H9 (cell line): ENCODE data around the gene ANKRD11. TPM values are rescaled to one million over a fixed set of nuclear protein-coding genes. Genes with fewer than 3 reads are reported as not detected.
A peak's percentile ranks its signal among the peaks of the same experiment; 100 is the strongest.
"Not testable (repeated sequence)": the region's sequence is repeated elsewhere in the genome, so short reads cannot be mapped to it uniquely, and the experiment has no call there.

Experiments
- DNase-seq: peaks from one replicate; pipeline ENCODE4 v3.0.0-alpha.2; 2017
- H2AFZ ChIP-seq: one replicate; pipeline ENCODE4 v1.6.1; 2013; ENCODE audit warnings: mild to moderate bottlenecking, low read length, control low read depth, moderate library complexity
- H2AK5ac ChIP-seq: 2 replicates; pipeline ENCODE4 v1.6.1; 2013; ENCODE audit warnings: low read length, control low read depth, mixed read lengths; ENCODE audit not compliant: insufficient read length
- H2BK120ac ChIP-seq: one replicate; pipeline ENCODE4 v1.6.1; 2013; ENCODE audit warnings: low read depth, mild to moderate bottlenecking, low read length, control low read depth, inconsistent platforms; ENCODE audit not compliant: poor library complexity, severe bottlenecking
- H2BK12ac ChIP-seq: 2 replicates; pipeline ENCODE4 v1.6.1; 2013; ENCODE audit warnings: low read length, control low read depth, mixed read lengths, low read depth; ENCODE audit not compliant: insufficient read length
- H2BK15ac ChIP-seq: 2 replicates; pipeline ENCODE4 v1.6.1; 2013; ENCODE audit warnings: low read depth, low read length, control low read depth
- H2BK20ac ChIP-seq: one replicate; pipeline ENCODE4 v1.6.1; 2013; ENCODE audit warnings: low read depth, mild to moderate bottlenecking, low read length, control low read depth, inconsistent platforms; ENCODE audit not compliant: poor library complexity, severe bottlenecking
- H2BK5ac ChIP-seq: 2 replicates; pipeline ENCODE4 v1.6.1; 2013; ENCODE audit warnings: low read length, control low read depth, mixed read lengths; ENCODE audit not compliant: insufficient read length
- H3K14ac ChIP-seq: 2 replicates; pipeline ENCODE4 v1.6.1; 2013; ENCODE audit warnings: low read length, control low read depth; ENCODE audit not compliant: insufficient read depth
- H3K18ac ChIP-seq: 2 replicates; pipeline ENCODE4 v1.6.1; 2013; ENCODE audit warnings: low read depth, mild to moderate bottlenecking, mixed read lengths, low read length, control low read depth; ENCODE audit not compliant: insufficient read length
- H3K23ac ChIP-seq: 2 replicates; pipeline ENCODE4 v1.6.1; 2013; ENCODE audit warnings: low read length, control low read depth, mixed read lengths, low read depth; ENCODE audit not compliant: insufficient read length
- H3K23me2 ChIP-seq: 2 replicates; pipeline ENCODE4 v1.6.1; 2013; ENCODE audit warnings: low read depth, mild to moderate bottlenecking, mixed read lengths, low read length, control low read depth; ENCODE audit not compliant: insufficient read length, poor library complexity, severe bottlenecking
- H3K27ac ChIP-seq: 2 replicates; pipeline ENCODE4 v1.5.1; 2013; ENCODE audit warnings: low read length, control low read depth, mixed read lengths, low read depth; ENCODE audit not compliant: insufficient read length
- H3K27me3 ChIP-seq: 2 replicates; pipeline ENCODE4 v1.6.1; 2013; ENCODE audit warnings: low read length, control low read depth, inconsistent platforms; ENCODE audit not compliant: insufficient read depth
- H3K4ac ChIP-seq: 2 replicates; pipeline ENCODE4 v1.6.1; 2013; ENCODE audit warnings: low read depth, mild to moderate bottlenecking, control low read depth, inconsistent platforms, low read length, moderate library complexity
- H3K4me1 ChIP-seq: 2 replicates; pipeline ENCODE4 v1.6.1; 2013; ENCODE audit warnings: low read length, control low read depth, inconsistent platforms; ENCODE audit not compliant: insufficient read depth
- H3K4me2 ChIP-seq: 2 replicates; pipeline ENCODE4 v1.6.1; 2013; ENCODE audit warnings: low read length, control low read depth, mixed read lengths; ENCODE audit not compliant: insufficient read length, insufficient read depth
- H3K56ac ChIP-seq: 2 replicates; pipeline ENCODE4 v1.6.1; 2013; ENCODE audit warnings: low read depth, mild to moderate bottlenecking, mixed read lengths, low read length, control low read depth; ENCODE audit not compliant: insufficient read length
- H3K79me1 ChIP-seq: 2 replicates; pipeline ENCODE4 v1.6.1; 2013; ENCODE audit warnings: low read depth, mild to moderate bottlenecking, moderate library complexity, low read length, control low read depth, inconsistent platforms; ENCODE audit not compliant: insufficient read depth, poor library complexity, severe bottlenecking
- H3K79me2 ChIP-seq: 2 replicates; pipeline ENCODE4 v1.6.1; 2013; ENCODE audit warnings: low read length, control low read depth, inconsistent platforms; ENCODE audit not compliant: insufficient read depth
- H3K9ac ChIP-seq: 2 replicates; pipeline ENCODE4 v1.6.1; 2013; ENCODE audit warnings: low read length, control low read depth, mixed read lengths; ENCODE audit not compliant: insufficient read length; ENCODE audit errors: extremely low read depth
- H3K9me3 ChIP-seq: one replicate; pipeline ENCODE4 v1.6.1; 2013; ENCODE audit warnings: low read depth, low read length, inconsistent platforms; ENCODE audit not compliant: control insufficient read depth
- H3T11ph ChIP-seq: one replicate; pipeline ENCODE4 v1.6.1; 2013; ENCODE audit warnings: mild to moderate bottlenecking, low read length, control low read depth, inconsistent platforms
- H4K20me1 ChIP-seq: one replicate; pipeline ENCODE4 v1.6.1; 2013; ENCODE audit not compliant: control insufficient read depth, insufficient read length, insufficient read depth
- H4K5ac ChIP-seq: 2 replicates; pipeline ENCODE4 v1.6.1; 2013; ENCODE audit warnings: low read depth, mild to moderate bottlenecking, mixed read lengths, low read length, control low read depth; ENCODE audit not compliant: insufficient read length
- H4K8ac ChIP-seq: replicated peaks from 2 replicates; pipeline ENCODE4 v1.6.1; 2013; ENCODE audit warnings: low read length, control low read depth, mixed read lengths, low read depth; ENCODE audit not compliant: insufficient read length
- H4K91ac ChIP-seq: 2 replicates; pipeline ENCODE4 v1.6.1; 2013; ENCODE audit warnings: low read depth, mild to moderate bottlenecking, moderate library complexity, mixed read lengths, low read length, control low read depth; ENCODE audit not compliant: insufficient read length
- H3K27ac Mint-ChIP-seq, 3 experiments: 2 replicates in 2 of 3; 3 replicates in 1 of 3; pipeline ENCODE4 v1.8.0; 2020 to 2021; ENCODE audit warnings: mixed read lengths in 3 of 3, mild to moderate bottlenecking in 1 of 3, moderate library complexity in 1 of 3
- H3K27me3 Mint-ChIP-seq: 2 replicates; pipeline ENCODE4 v1.8.0; 2021; ENCODE audit warnings: low read depth, mild to moderate bottlenecking, moderate library complexity, mixed read lengths
- H3K36me3 Mint-ChIP-seq, 3 experiments: 2 replicates in 2 of 3; 3 replicates in 1 of 3; pipeline ENCODE4 v1.8.0; 2020 to 2021; ENCODE audit warnings: low read depth in 3 of 3, mixed read lengths in 3 of 3; ENCODE audit not compliant: insufficient read depth in 1 of 3
- H3K4me1 Mint-ChIP-seq, 2 experiments: 2 replicates each; pipeline ENCODE4 v1.8.0; 2020; ENCODE audit warnings: mixed read lengths in 2 of 2
- H3K4me3 Mint-ChIP-seq, 2 experiments: 2 replicates in 1 of 2; 3 replicates in 1 of 2; pipeline ENCODE4 v1.8.0; 2020 to 2021; ENCODE audit warnings: mild to moderate bottlenecking in 2 of 2, mixed read lengths in 2 of 2, moderate library complexity in 1 of 2
- H3K9me3 Mint-ChIP-seq, 2 experiments: 2 replicates in 1 of 2; 3 replicates in 1 of 2; pipeline ENCODE4 v1.8.0; 2020; ENCODE audit warnings: mild to moderate bottlenecking in 2 of 2, mixed read lengths in 2 of 2, moderate library complexity in 1 of 2
- WGBS: extraction: QIAGEN DNeasy Blood & Tissue Kit; methylation state at CpG from one replicate; pipeline ENCODE4 v1.1.7; 2013; ENCODE audit warnings: missing lambda C conversion rate, low lambda C conversion rate, mixed read lengths; ENCODE audit not compliant: insufficient read length; ENCODE audit errors: extremely low coverage; 5-methylcytosine and 5-hydroxymethylcytosine counted together
- total RNA-seq: library from RNA; stranded (reverse); gene quantifications from 2 replicates; pipeline ENCODE4 v1.2.1, GENCODE V29; 2021
- TF ChIP-seq, protein P1 (sequence below): fragments of 200-600 bp; sonication (generic); conservative IDR thresholded peaks from 3 replicates; pipeline ENCODE4 v1.8.0; 2021; ENCODE audit warnings: antibody characterized with exemption, mild to moderate bottlenecking

Gene ANKRD11
- total RNA-seq, 1 experiment from 2014 or later = 181 TPM

DNA sequence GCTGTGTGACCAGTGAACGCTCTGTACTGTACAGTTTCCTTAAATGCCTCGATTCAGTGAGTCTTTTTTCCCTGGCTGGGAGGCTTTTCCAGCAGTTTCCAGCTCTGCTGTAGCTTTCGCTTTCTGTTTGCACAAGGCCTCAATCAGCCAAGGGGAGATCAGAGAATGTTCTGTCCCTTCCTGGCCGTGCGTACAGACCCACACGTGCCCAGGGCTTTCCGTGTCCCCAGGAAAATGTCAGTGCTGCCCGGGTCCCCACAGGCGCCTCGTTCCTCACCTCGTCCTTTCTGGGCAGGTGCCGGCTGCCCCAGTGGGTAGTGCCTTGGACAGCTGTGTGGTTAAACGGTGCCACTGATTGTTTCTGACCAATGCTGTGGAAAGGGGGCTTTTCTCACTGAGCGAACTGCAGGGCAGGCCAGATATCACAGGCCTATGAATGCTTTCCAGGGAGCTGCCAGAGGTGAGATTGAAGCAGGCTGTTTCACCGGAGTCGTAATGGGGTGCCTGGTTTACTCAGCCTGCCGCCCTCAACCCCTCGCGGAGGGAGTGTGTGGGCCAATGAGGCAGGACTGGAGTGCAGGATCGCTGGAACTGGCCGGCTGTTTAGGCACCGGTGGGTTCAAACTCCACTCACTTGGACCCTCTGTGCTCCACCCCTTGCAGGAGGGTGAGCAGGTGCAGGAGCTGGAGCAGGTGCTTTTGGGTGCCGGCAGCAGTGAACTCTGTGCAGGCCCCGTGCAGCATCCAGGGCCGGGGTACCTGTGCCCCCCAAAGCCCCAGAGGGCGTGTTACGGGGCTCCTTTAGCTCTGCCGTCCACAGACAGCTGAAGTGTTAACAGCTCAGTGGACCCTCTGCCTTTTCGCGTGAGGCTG lies 228.4 kb downstream of the ANKRD11 start:
- H3K27me3 Mint-ChIP-seq = no peaks in the 10 kb centered on the region; the same call in 1 of the 2 replicates
- H3K4ac ChIP-seq = no peak overlapping the region

GRCh38 chr16:89259901-89260300 lies 230.5 kb downstream of the ANKRD11 start:
- not testable (repeated sequence) for H4K8ac ChIP-seq, H3K27me3 Mint-ChIP-seq, H3K9me3 Mint-ChIP-seq, H3K9ac ChIP-seq, H3K27me3 ChIP-seq, H4K91ac ChIP-seq, H2BK15ac ChIP-seq, H3K23ac ChIP-seq, H3K4ac ChIP-seq, H2BK120ac ChIP-seq, H3K56ac ChIP-seq, H3K14ac ChIP-seq, H2AFZ ChIP-seq, H3K18ac ChIP-seq, H4K5ac ChIP-seq, H3K23me2 ChIP-seq, H3K79me1 ChIP-seq, H3K4me1 Mint-ChIP-seq, H4K20me1 ChIP-seq, H3K4me3 Mint-ChIP-seq, H3K27ac Mint-ChIP-seq, H2BK12ac ChIP-seq, H3K9me3 ChIP-seq, H2BK5ac ChIP-seq, DNase-seq, H3K27ac ChIP-seq, H3K79me2 ChIP-seq, H2AK5ac ChIP-seq, H2BK20ac ChIP-seq, H3K36me3 Mint-ChIP-seq, H3T11ph ChIP-seq, H3K4me1 ChIP-seq, H3K4me2 ChIP-seq
- no CpG with 5 or more reads among the region's 13 CpGs for WGBS

More for the DNA sequence above, 228.4 kb downstream of the ANKRD11 start:
- no peak overlapping the region for H2AFZ ChIP-seq
- no peak overlapping the region for H4K5ac ChIP-seq
- H3K18ac ChIP-seq = no peak overlapping the region
- Mint-ChIP-seq H3K4me3 (no peak overlapping the region), H3K4me1 (no peaks in the 10 kb centered on the region; a peak in 1 of 4 replicates), H3K36me3 (peaks cover 0 to 13% (median 6%) of the 10 kb centered on the region in 3 experiments; a peak in 4 of 7 replicates), H3K27ac (0 out of 7 replicates have a peak overlapping the region, but pooled peaks of 1 of the 3 experiments have one; percentile 34), H3K9me3 (peaks cover 7 to 8% of the 10 kb centered on the region in 2 experiments; a peak in 3 of 5 replicates)
- H3K4me2 ChIP-seq = no peak overlapping the region
- no peaks in the 10 kb centered on the region for H3K23me2 ChIP-seq
- no peak overlapping the region for H2BK20ac ChIP-seq
- DNase-seq = no peak
- no peak overlapping the region for H3K56ac ChIP-seq
- no peak overlapping the region for H3T11ph ChIP-seq
- no peaks in the 10 kb centered on the region for H3K27me3 ChIP-seq
- H4K20me1 ChIP-seq = no peaks in the 10 kb centered on the region
- H3K9ac ChIP-seq = no peak overlapping the region
- no peaks in the 10 kb centered on the region for H3K79me2 ChIP-seq
- H3K14ac ChIP-seq = no peak overlapping the region; the same call in 1 of the 2 replicates
- H3K27ac ChIP-seq = no peak overlapping the region
- no peaks in the 10 kb centered on the region for H3K9me3 ChIP-seq
- no peaks in the 10 kb centered on the region for H3K4me1 ChIP-seq
- no peak overlapping the region for H4K8ac ChIP-seq
- H2BK120ac ChIP-seq = no peak overlapping the region
- H2BK15ac ChIP-seq = no peak overlapping the region
- no CpG with 5 or more reads among the region's 30 CpGs for WGBS
- H2BK5ac ChIP-seq = no peak overlapping the region
- H2AK5ac ChIP-seq = no peak overlapping the region
- no peak overlapping the region for H2BK12ac ChIP-seq
- H3K23ac ChIP-seq = no peak overlapping the region
- H3K79me1 ChIP-seq = no peaks in the 10 kb centered on the region
- H4K91ac ChIP-seq = no peak overlapping the region
- TF ChIP-seq, protein P1, sequence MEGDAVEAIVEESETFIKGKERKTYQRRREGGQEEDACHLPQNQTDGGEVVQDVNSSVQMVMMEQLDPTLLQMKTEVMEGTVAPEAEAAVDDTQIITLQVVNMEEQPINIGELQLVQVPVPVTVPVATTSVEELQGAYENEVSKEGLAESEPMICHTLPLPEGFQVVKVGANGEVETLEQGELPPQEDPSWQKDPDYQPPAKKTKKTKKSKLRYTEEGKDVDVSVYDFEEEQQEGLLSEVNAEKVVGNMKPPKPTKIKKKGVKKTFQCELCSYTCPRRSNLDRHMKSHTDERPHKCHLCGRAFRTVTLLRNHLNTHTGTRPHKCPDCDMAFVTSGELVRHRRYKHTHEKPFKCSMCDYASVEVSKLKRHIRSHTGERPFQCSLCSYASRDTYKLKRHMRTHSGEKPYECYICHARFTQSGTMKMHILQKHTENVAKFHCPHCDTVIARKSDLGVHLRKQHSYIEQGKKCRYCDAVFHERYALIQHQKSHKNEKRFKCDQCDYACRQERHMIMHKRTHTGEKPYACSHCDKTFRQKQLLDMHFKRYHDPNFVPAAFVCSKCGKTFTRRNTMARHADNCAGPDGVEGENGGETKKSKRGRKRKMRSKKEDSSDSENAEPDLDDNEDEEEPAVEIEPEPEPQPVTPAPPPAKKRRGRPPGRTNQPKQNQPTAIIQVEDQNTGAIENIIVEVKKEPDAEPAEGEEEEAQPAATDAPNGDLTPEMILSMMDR = no peak
